CMK (cell line): ENCODE measurements around the gene LHFPL2.

Experiments used
- DNase-seq: peaks from one replicate; pipeline ENCODE4 v3.0.0-alpha.2; 2010; ENCODE audit warnings: low read depth

Gene LHFPL2

DNA sequence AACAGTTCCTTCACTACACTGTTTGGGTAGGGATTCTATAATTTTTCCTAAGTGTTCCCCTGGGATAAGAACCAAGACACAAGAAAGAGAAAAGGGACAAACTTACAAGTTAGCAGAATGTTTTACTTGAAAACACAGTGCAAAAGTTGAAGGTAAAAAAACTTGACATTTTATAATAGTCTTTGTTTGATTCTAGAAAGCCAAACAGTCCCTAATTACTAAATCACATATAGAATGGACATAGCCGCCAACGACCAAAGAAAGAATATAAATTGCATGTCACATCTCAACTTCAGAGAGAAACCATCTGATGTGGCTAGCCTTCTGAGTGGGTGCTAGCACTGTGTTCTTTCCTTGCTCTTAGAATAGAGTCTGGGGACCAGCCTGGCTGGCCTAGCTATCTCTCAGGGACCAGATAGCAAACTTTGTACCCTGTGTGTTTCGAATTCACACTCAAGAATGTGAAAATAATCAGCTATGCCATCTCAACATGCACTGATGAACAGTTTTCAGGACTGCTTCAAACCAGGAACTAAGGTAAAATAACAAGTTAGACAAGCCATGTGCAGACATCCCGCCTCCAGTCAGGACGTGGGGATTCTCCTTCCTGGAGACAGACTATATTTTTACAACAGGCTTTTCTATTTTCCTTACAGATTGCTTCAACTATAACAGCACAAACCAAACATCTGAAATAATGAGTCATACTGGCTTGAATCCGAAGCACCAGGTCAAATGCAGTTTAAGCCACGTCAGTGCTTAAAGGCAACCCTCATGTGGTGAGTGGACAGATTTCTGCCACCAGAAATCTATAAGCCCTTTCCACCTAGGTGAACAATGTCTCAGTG lies 53.7 kb downstream of the LHFPL2 start:
- DNase-seq, result no peak

DNA sequence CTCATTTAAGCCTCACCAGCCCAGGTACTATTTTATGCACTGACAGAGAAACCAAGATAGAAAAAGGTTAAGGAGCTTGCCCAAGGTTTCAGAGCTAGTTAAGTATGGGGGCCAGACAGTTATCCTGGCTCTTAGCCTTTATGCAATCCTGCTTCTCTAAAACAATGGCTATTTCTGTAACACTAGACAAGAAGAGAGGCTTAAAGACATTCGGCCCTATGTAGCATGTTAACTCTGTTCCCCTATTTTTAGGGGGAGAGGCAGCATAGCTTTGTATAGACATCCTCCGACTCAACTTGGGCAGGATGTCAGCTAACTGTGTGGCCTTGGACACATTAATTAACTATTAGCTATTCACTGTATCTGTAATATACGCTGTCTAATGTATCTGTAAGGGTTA lies 54.6 kb downstream of the LHFPL2 start:
- DNase-seq, result no peak

DNA sequence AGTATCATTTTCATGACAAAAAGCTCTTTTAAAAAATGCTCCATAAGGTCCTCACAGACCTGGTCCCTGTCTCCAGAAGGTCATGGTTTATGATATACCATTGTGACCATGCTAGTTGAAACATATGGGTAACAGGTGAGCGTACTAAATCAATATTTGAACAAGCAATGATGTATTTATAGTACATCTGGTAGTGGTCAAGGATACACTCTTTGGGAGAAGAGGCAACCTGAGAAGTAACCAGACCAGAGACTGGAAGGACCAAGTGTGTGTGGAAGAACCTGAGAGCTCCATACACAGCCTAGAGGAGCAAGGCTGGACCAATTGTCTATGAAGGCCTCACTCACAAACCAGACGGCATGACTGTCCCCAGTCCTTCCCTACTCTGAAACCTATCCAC lies 55.1 kb downstream of the LHFPL2 start:
- no peak for DNase-seq

DNA sequence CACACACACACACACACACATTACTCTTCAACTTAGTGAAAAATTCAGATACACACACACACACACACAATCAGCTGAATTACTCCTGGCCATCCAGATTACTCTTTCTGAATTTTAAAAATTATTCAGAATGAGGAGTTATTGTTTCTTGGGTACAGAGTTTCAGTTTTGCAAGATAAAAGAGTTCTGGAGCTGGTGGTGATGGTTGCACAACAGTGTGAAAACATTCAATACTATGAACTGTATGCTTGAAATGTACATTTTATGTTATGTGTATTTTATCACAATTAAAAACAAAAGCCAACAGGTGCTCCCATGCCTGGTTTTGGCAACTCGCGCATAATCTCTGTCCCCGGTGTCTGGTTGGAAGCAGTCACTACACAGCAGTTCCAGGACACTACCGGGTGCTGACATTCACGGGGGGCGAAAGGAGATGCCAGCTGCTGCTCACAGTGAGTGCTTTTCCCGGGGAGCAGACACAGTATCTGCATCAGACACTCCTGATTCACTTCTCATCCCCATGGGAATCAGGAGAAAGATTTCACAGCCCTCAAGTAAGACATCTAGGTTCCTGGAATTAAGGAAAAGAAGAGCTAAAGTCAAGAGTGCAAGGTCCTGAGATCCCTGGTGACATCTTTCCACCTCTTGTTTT lies 55.7 kb downstream of the LHFPL2 start:
- no peak for DNase-seq

DNA sequence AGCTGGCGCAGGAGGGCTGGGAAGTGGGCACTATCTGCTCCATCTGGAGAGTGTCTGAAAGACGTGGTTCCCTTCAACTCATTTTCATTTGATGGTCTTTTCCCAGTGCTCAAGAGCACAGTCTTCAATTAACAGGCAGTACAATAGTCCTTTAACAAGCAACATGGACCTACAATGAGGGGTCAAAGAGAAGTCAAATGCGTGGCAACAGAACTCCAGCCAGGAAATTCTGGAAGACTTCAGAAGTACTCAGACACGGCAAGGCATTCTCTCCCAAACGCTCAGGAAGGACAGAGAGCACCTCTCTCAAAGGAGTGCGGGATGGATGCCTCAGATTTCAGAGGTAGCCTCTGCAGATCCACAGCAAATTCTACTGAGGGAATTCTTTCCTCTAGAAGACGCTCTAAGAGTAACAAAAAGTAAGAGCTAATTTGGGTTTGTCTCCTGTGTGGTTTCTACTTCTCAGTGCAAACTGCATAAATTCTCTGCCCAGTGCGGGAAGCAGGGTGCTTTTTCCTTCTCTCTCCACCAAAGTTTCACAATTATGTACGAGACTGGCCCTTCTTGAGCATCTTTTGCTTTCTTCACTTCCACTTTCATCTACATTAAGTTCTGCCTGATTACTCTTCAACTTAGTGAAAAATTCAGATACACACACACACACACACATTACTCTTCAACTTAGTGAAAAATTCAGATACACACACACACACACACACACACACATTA lies 56.4 kb downstream of the LHFPL2 start:
- DNase-seq, result no peak

DNA sequence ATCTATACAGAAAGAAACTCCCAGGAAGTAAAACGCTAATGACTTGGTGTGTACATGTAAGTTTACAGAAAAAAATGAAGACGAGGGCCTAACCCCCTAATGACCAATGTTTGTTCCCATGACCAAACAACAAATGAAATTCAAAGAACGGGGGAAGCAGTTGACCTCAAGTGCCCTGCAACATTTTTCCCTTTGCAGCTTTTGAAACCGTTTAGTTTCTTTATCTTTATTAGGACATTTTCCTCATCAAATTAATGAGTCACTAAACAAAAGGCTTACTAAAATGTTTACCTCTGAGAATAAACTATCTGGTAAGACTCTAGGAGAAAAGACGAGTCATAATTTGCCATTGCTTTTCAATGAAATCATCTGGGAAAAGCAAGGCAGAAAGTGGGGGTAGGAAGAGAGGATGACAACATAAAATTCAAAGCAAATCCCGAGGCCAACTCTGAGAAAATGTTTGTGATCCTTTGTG lies 57.4 kb downstream of the LHFPL2 start:
- no peak for DNase-seq

DNA sequence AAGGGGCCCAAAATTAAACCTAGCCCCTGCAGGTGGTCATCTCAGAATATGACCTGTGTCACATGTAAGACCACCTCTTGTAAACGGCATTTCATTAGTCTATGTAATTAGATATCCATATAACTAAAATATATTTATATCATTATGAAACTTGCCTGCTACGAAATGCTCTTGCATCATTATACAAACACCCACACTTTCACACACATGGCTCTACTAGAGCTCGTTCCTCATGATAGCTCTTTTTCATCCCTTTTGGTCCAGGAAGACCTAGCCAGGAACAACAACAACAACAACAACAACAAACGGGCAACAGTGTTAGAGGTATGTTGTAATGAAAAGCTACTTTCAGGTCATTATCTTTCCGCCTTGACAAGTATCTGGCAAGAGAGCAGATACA lies 58.6 kb downstream of the LHFPL2 start:
- no peak for DNase-seq

DNA sequence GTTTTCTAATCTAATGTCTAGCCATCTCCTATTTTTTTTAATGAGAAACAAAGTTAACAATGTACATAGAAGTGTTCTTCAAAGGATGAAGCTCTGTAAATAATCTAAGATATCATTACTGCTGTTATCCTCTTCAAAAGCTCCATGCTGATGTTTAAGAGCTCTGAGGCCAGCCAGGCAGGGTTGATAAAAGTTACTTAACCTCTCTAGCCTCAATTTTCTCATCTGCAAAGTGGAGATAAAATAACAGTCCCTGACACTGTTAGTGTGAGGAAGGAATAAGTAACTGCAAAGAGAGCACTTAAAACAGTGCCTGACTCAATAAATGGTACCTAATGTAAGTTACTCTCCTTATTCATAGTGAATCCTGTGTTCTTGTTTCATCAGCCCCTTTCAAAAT lies 60.1 kb downstream of the LHFPL2 start:
- DNase-seq, result no peak

DNA sequence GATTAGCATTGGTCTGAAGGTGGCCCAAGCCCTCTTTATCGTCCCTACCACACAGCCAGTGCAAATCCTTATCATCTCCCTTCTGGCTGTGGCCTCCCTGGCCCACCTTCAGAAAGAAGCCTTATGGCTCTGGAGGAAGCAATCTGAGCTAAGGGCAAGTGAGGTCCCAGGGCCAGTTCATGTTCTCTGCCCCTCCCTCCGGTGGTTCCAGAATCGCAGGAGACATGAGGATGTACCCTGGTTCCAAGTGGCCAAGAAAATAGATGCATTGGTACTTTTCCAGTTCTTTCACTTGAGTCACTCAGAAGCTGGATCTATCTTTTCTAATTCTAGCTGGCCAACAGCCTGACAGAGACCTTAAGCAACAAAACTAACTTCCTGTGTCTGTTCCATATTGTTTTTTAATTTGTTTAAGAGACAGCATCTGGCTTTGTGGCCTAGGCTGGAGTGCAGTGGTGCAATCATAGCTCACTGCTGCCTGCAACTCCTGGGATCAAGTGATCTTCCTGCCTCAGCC lies 60.7 kb downstream of the LHFPL2 start:
- peak; percentile 22 for DNase-seq

DNA sequence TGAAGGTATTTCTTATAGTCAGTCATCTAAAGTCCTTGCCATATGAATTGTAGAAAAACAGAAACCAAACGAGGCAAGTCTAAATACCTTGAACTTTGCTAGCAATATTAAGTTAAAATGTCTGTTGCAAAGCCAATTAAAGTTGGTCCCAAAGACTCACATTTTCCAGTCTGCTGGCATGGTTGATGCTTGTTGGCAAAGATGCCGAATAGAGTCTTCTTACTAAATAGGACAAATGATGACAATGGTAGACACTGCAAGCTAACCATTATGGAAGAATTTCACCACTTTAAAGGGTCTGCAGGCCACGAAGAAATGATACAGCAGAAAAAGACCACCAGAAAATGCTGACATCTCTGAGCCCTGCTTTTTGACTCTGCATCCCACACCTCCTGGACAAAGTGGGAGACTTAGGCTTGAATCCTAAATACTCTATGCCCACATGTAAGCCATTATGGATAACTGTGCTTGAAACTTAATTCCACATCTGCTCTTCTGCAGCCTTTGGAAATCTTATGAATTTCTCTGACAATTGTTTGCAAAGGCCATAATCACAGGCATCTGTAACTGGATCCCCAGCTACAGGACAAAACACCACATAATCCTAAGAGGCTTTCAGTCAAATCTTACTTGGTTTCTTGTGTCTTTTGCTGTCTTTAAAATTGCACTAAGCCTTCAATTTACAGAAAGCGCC lies 61.3 kb downstream of the LHFPL2 start:
- no peak for DNase-seq

DNA sequence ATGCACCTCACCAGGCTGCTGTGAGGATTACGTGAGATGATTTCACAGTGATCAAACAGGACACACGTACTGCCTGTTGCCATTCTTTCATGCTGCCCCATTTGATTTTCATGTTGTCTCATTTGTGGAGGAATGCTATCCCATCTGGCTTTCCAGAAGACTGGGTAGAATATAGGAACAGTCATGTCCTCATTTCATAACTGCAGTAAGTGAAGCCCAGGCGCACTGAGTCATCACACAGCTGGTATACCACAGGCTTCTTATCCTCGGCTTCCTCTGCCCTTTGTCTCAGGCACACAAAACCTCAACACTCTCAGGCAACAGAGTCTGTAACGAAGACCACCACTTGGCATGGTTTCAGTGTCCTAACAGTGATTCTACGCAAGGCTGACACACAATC lies 62.3 kb downstream of the LHFPL2 start:
- DNase-seq, result no peak

DNA sequence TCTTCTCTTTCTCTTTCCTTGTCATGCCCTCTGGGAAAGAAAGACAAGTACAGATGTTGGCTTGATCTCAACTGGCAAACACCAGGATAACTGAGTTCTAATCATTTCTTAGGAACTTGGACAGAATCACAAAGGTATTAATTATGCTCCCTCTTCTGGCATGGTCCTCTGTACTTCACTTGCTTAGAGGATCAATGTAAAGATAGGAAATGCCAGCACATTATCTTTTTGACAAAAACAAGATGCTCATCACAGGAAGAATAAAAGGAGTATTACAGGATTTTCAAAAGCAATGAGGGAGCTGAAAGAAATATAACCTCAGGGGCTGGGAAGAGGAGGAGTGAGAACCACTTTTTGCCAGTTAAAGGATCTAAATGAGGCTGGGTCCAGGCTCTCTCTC lies 70.6 kb downstream of the LHFPL2 start:
- DNase-seq, result no peak

DNA sequence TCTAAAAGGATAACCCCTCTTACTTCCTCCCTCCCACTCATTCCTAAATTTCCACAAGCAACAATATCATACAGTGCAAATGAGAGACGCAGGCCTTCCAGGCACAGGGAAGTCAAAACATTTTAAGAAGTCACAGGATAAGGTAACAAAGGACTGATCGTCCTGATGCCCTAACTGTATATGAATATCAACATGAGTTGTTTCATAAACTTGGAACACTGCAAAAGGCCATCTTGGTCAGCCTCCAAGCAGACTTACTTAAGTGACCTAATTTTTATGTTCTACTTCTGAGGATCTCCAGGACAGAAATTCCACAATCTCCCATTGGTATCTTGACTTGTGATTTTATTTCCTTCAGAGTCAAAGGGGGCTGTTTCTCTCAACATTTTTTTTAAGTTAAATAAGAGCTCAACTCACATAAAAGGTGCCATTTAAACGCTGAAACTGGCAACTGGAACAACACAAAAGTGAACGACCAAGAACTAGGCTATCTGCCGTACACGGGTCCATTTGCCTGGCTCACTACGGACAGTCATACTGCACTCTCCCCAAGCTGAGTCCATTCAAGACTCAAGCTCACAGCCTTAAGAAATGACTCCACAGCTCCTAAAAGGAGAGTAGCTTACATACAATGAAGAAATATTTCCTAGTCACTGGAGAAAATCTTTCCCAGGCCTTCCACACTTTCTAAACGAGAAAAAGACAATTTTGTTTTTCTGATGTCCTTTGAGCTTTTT lies 71.3 kb downstream of the LHFPL2 start:
- no peak for DNase-seq

DNA sequence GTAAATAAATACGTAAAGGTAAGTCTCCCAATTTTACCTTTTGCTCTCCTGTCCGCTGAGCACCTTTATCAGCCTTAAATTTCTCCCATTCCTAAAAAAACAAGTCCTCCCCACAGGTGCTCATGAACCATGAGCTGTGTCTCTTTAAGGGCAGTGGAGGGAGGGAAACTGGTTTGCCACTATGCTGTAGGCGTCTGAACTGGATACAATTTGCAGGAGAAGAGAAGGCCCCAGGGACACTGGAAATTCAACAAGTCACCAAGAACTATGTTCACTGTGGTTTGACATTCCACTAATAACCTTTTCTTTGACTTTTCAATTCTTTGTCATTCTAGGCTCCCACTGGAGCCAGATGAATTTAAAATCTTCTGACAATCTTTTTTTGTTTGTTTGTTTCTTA lies 72.2 kb downstream of the LHFPL2 start:
- DNase-seq, result no peak

DNA sequence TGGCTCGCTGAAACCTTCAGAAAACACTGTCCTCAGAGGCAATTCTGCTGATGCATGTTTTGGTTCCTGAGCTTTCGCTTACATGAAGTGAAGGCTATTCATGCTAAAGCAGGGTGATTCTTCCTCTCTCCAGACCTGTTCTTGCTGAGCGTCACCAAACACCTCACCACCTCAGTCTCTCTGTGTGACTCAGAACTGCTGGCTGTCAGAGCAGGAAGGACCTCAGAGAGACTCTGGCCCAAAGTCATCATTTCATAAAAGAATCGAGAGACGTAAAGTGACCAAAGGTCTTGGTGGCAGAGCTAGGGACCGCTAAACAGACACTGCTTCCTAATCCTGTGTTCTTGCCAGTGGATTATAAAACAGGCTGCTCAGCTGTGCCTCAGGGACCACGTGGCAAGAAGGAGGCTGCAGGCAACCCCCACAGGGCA lies 73.8 kb downstream of the LHFPL2 start:
- no peak for DNase-seq

DNA sequence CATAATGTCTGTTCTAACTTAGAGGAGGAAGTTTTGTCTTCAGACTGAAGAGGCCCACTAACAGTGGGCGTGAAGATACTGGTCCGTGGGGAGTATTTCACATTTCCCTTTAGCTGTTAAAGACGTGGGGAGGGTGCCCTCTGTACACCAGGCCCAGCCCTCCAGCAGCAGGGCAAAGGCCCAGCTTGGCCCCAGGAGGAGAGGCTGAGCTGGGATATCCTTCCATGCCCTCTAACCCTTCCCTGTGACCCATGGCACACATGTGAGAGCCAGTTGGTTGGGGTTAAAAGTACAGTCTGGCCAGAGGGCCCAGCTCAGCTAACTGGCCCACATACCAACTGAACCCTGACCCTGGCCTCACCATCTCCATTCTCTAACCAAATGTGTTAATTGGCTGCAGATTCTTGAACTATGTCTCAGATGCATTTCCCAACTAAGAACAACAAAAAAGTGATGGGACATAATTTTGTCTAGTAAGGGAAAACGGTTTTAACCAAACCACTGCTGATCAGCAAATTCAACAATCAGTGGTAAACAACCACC lies 74.4 kb downstream of the LHFPL2 start:
- no peak for DNase-seq

DNA sequence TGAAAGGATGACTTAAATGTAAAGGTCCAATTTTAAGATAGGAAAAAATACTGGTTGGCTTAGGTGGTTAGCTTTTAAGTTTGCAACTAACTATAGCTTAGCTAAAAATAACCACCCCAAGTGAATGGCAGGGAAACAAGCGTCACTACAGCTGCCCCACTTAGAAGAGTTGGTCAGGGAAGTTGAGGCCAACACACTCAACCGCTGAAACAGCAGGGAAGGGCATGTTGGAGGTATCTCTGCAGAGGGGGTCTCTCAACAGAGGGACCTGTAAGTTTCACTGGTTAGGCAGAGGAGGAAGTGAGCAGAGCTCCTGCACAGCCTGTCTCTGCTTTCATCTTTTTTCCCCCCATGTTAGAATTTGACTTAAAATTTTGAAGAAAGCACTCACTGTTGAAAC lies 75.3 kb downstream of the LHFPL2 start:
- no peak for DNase-seq

DNA sequence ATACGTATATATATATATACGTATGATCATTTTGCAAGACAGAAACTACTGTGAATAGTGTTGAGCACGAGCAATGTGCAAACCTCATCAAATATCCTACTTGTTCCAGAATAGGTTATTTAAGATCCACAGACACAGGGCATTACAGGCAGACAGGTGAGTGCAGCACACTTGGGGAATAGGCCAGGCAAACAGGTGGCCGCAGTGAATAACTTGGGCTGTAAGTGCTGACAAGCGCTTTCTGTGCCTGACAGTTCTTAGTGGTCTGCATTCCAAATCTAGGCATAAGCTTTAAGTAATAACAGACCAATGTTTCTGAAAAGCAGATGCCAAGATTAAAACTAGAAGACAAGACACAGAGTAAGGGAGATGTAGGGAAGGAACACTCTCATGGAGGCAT lies 77.9 kb downstream of the LHFPL2 start:
- no peak for DNase-seq

DNA sequence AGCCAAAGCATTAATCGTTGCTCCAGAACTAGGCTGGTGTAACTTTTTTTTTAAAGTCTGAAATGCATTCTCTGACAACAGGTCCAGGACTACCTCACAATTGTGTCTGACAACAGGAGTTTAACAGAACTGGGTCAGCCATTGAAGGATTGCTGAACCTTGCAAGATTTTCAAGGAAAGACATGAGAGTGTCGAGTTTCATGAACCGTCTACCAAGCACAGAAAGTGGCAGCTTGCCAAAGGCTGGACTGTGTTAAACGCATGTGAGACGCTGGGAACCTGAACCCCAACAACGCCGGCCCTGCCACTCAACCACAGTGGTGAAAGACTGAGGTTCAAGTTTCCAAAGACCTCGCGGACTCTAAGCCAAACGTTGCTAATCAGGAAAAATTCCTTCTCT lies 79.1 kb downstream of the LHFPL2 start:
- no peak for DNase-seq

DNA sequence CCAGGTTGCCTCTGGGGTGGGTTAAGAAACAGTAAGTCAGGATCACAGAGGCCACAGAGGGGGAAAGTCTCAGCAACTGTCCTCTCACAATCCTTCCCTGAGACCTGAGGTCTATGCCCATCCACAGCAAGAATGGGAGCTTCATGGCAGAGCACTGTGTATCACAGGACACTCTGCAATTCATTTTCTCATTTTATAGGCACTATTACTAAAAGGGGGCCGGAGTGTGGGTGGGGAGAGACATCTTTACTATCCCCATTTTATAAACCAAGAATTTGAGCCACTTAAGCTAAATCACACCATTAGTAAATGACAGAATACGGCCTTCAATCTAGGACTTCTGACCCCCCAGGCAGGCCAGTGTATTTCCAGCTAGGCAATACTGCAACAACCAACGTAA lies 79.9 kb downstream of the LHFPL2 start:
- DNase-seq, result no peak

DNA sequence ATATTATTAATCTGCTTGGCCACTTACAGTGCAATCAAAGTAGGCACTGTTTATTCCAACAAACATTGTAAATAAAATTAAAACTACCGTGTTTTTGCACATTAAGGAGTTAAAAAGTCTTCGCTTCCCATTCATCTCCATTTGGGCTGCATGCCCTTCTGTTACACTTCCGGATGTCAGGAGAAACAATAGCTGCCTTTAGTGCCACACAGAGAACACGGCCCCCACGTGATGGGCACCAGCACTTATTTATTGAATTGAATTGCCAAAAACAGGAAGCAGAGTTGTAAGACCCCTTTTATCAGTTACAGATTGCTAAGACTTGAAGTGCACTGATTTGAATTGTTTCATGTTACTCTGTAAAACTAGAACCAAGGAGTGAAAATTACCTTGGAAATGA lies 80.4 kb downstream of the LHFPL2 start:
- DNase-seq, result no peak
